IMR-90 (cell line): ENCODE measurements around the gene ADCY2. TPM values are rescaled to one million over a fixed set of nuclear protein-coding genes. Genes with fewer than 3 reads are reported as not detected.

Experiments
- ATAC-seq: fragments of 200-7000 bp; cut with Tn5 transposase; 2 replicates; pipeline ENCODE4 v1.9.1; 2020; ENCODE audit warnings: low read depth, mild to moderate bottlenecking, moderate library complexity
- BruUV-seq: library from RNA; stranded (reverse); fragments of 400-500 nt; replicated peaks from 2 replicates; lab custom pipeline; 2021; lab: Mats Ljungman, UMichigan
- CTCF ChIA-PET: fragments of 300-600 bp; formaldehyde crosslinking; extraction: SDS; loops from one replicate; lab custom pipeline; 2021; ENCODE audit warnings: antibody characterized with exemption; lab: Yijun Ruan, JAX
- POLR2A ChIA-PET: fragments of 300-600 bp; sonication (Branson Sonifier 250); formaldehyde crosslinking; loops from one replicate; lab custom pipeline; 2022; ENCODE audit warnings: antibody characterized with exemption; ENCODE audit not compliant: unreplicated experiment; lab: Charles Lee
- DNase-seq: peaks from one replicate; pipeline ENCODE4 v3.0.0; 2013
- H2AFZ ChIP-seq: replicated peaks from 2 replicates; pipeline ENCODE3; 2013; ENCODE audit warnings: low read length, mild to moderate bottlenecking; ENCODE audit not compliant: poor library complexity
- H2AK5ac ChIP-seq: 2 replicates; pipeline ENCODE4 v1.6.1; 2013; ENCODE audit warnings: low read depth, low read length, inconsistent platforms
- H2AK9ac ChIP-seq: replicated peaks from 2 replicates; pipeline ENCODE3; 2013; ENCODE audit warnings: mild to moderate bottlenecking, low read depth, low read length, moderate library complexity; ENCODE audit not compliant: poor library complexity
- H2BK120ac ChIP-seq: 2 replicates; pipeline ENCODE4 v1.6.1; 2013; ENCODE audit warnings: low read depth, low read length, inconsistent platforms
- H2BK15ac ChIP-seq: 3 replicates; pipeline ENCODE4 v1.6.1; 2013; ENCODE audit warnings: low read depth, low read length, inconsistent platforms
- H2BK20ac ChIP-seq: 2 replicates; pipeline ENCODE4 v1.6.1; 2013; ENCODE audit warnings: low read depth, mild to moderate bottlenecking, inconsistent platforms, low read length, moderate library complexity
- H2BK5ac ChIP-seq: 2 replicates; pipeline ENCODE4 v1.6.1; 2013; ENCODE audit warnings: mild to moderate bottlenecking, low read depth, low read length, inconsistent platforms; ENCODE audit not compliant: poor library complexity, severe bottlenecking
- H3K14ac ChIP-seq: replicated peaks from 2 replicates; pipeline ENCODE4 v1.6.1; 2013; ENCODE audit warnings: low read depth, low read length, inconsistent platforms
- H3K18ac ChIP-seq: 2 replicates; pipeline ENCODE4 v1.6.1; 2013; ENCODE audit warnings: low read depth, low read length, control low read depth
- H3K23ac ChIP-seq: 2 replicates; pipeline ENCODE4 v1.6.1; 2013; ENCODE audit warnings: low read depth, low read length, inconsistent platforms
- H3K27ac ChIP-seq: 2 replicates; pipeline ENCODE4 v1.5.1; 2013; ENCODE audit warnings: mild to moderate bottlenecking, control low read depth, low read length; ENCODE audit not compliant: insufficient read depth
- H3K27me3 ChIP-seq: 2 replicates; pipeline ENCODE4 v1.6.1; 2013; ENCODE audit warnings: low read length; ENCODE audit not compliant: control insufficient read depth, insufficient read depth
- H3K36me3 ChIP-seq: 2 replicates; pipeline ENCODE4 v1.6.1; 2013; ENCODE audit warnings: low read length, mixed read lengths; ENCODE audit not compliant: control insufficient read depth, insufficient read depth
- H3K4ac ChIP-seq: 2 replicates; pipeline ENCODE4 v1.6.1; 2013; ENCODE audit warnings: low read depth, low read length, inconsistent platforms
- H3K4me1 ChIP-seq: 2 replicates; pipeline ENCODE4 v1.6.1; 2013; ENCODE audit warnings: low read length, mixed read lengths; ENCODE audit not compliant: control insufficient read depth, insufficient read depth
- H3K4me2 ChIP-seq: 2 replicates; pipeline ENCODE4 v1.6.1; 2013; ENCODE audit warnings: low read depth, mild to moderate bottlenecking, control low read depth, low read length, moderate library complexity
- H3K4me3 ChIP-seq: 2 replicates; pipeline ENCODE4 v1.5.1; 2013; ENCODE audit warnings: low read depth, mild to moderate bottlenecking, control low read depth, low read length, moderate library complexity; ENCODE audit not compliant: insufficient read depth
- H3K56ac ChIP-seq: 2 replicates; pipeline ENCODE4 v1.6.1; 2013; ENCODE audit warnings: low read length, inconsistent platforms; ENCODE audit not compliant: insufficient read depth; ENCODE audit errors: extremely low read depth
- H3K79me1 ChIP-seq, 2 experiments: 2 replicates each; pipeline ENCODE4 v1.6.1; 2013; ENCODE audit warnings: low read length in 2 of 2, inconsistent platforms in 1 of 2, low read depth in 1 of 2
- H3K9ac ChIP-seq: 2 replicates; pipeline ENCODE4 v1.6.1; 2013; ENCODE audit warnings: low read depth, low read length, control low read depth
- H3K9me1 ChIP-seq: 2 replicates; pipeline ENCODE4 v1.6.1; 2013; ENCODE audit warnings: low read length, inconsistent platforms; ENCODE audit not compliant: insufficient read depth
- H3K9me3 ChIP-seq: 2 replicates; pipeline ENCODE4 v1.6.1; 2013; ENCODE audit warnings: low read length; ENCODE audit not compliant: control insufficient read depth, insufficient read depth
- H4K20me1 ChIP-seq: 2 replicates; pipeline ENCODE4 v1.6.1; 2013; ENCODE audit warnings: low read length, inconsistent platforms; ENCODE audit not compliant: insufficient read depth
- H4K5ac ChIP-seq: 2 replicates; pipeline ENCODE4 v1.6.1; 2013; ENCODE audit warnings: mild to moderate bottlenecking, low read depth, low read length, control low read depth
- H4K8ac ChIP-seq, 2 experiments: 2 replicates each; pipeline ENCODE4 v1.6.1; 2013; ENCODE audit warnings: low read depth in 2 of 2, low read length in 2 of 2, control low read depth in 1 of 2, inconsistent platforms in 1 of 2
- H4K91ac ChIP-seq: 2 replicates; pipeline ENCODE4 v1.6.1; 2013; ENCODE audit warnings: low read depth, low read length, inconsistent platforms; ENCODE audit not compliant: insufficient read depth
- CTCF ChIP-seq: conservative IDR thresholded peaks from 2 replicates; pipeline ENCODE4 v1.5.1; 2012; ENCODE audit warnings: mild to moderate bottlenecking, low read depth, low read length, improper control_type of control experiment
- ELK1 ChIP-seq: fragments of 150-350 bp; IDR thresholded peaks from 2 replicates; pipeline ENCODE4 v1.6.1; 2016; ENCODE audit warnings: low read depth, mild to moderate bottlenecking, low read length, moderate library complexity, borderline replicate concordance
- MAFK ChIP-seq: IDR thresholded peaks from 2 replicates; pipeline ENCODE4 v1.6.1; 2012; ENCODE audit warnings: low read depth, low read length, improper control_type of control experiment
- MAZ ChIP-seq: IDR thresholded peaks from 2 replicates; pipeline ENCODE4 v1.6.1; 2012; ENCODE audit warnings: low read depth, mild to moderate bottlenecking, low read length, improper control_type of control experiment, moderate library complexity, borderline replicate concordance
- MXI1 ChIP-seq: IDR thresholded peaks from 2 replicates; pipeline ENCODE4 v1.6.1; 2012; ENCODE audit warnings: low read depth, mild to moderate bottlenecking, low read length, moderate library complexity, borderline replicate concordance
- RFX5 ChIP-seq: IDR thresholded peaks from 2 replicates; pipeline ENCODE4 v1.8.0; 2012; ENCODE audit warnings: low read depth, mild to moderate bottlenecking, low read length, moderate library complexity
- dilution Hi-C: fragments of 300-500 bp; cut with HindIII; formaldehyde crosslinking; loops from one replicate; pipeline ENCODE4 v1.14.3; 2018; ENCODE audit warnings: low sequenced_read_pairs; ENCODE audit not compliant: unreplicated experiment
- in situ Hi-C: fragments of 300-500 bp; cut with MboI; formaldehyde crosslinking; loops from 3 replicates; pipeline ENCODE4 v1.14.3; 2019; ENCODE audit warnings: low sequenced_read_pairs, inconsistent platforms, mixed read lengths
- intact Hi-C: fragments of 100-400 bp; cut with micrococcal nuclease; formaldehyde crosslinking; loops from 2 replicates; pipeline ENCODE4 v1.10.0; 2022
- polyA plus RNA-seq, 3 experiments: library from polyadenylated mRNA; depleted of rRNA; stranded (reverse); fragments of >200 nt; gene quantifications; 2 replicates each; pipeline ENCODE4 v1.2.3, GENCODE V29; 2012; ENCODE audit warnings: low replicate concordance in 1 of 3
- total RNA-seq: library from RNA; depleted of rRNA; stranded (reverse); fragments of >200 nt; gene quantifications from 2 replicates; pipeline ENCODE4 v1.2.3, GENCODE V29; 2012

Gene ADCY2
- total and polyA plus RNA-seq, 2 of the 4 experiments (the other 2 are of a cell fraction) = not detected

- peaks cover 18% of the 10 kb centered on the region for H3K9me3 ChIP-seq
- H2AK9ac ChIP-seq = no peak overlapping the region
- H2AK5ac ChIP-seq = no peak overlapping the region
- H2BK5ac ChIP-seq = no peak overlapping the region
- no peak overlapping the region for H4K91ac ChIP-seq
- H3K36me3 ChIP-seq = no peaks in the 10 kb centered on the region
- no peak overlapping the region for H3K9ac ChIP-seq
- DNase-seq (no peak), ATAC-seq (no peak)
- H2BK20ac ChIP-seq = no peak overlapping the region
- no peak overlapping the region for H3K18ac ChIP-seq
- H4K20me1 ChIP-seq = no peaks in the 10 kb centered on the region
- H3K23ac ChIP-seq = no peak overlapping the region
- H3K9me1 ChIP-seq = no peaks in the 10 kb centered on the region
- TF ChIP-seq CTCF = no peak
- TF ChIP-seq MXI1 = no peak
- no peak for TF ChIP-seq MAZ
- TF ChIP-seq ELK1 = no peak
- TF ChIP-seq RFX5 = no peak
- TF ChIP-seq MAFK = no peak
- H3K4me2 ChIP-seq = no peak overlapping the region
- H3K4me1 ChIP-seq = no peaks in the 10 kb centered on the region
- H3K27me3 ChIP-seq = no peaks in the 10 kb centered on the region
- no peak overlapping the region for H3K4ac ChIP-seq
- no peak overlapping the region for H2BK15ac ChIP-seq
- H3K56ac ChIP-seq = no peak overlapping the region
- H3K14ac ChIP-seq = no peak overlapping the region
- CTCF ChIA-PET = no interaction called here
- dilution Hi-C loops = no loop called here
- in situ Hi-C loops = no loop called here
- no peaks in the 10 kb centered on the region for H3K79me1 ChIP-seq
- no peak overlapping the region for H3K4me3 ChIP-seq
- no peak overlapping the region for H2AFZ ChIP-seq
- no peak overlapping the region for H3K27ac ChIP-seq
- H4K5ac ChIP-seq = no peak overlapping the region
- H4K8ac ChIP-seq = no peak overlapping the region
- no peak overlapping the region for H2BK120ac ChIP-seq
- intact Hi-C loops = no loop called here
- BruUV-seq = no TSS peak
- POLR2A ChIA-PET = no interaction called here
Observed at GRCh38 chr5:7628248-7628647, 232.3 kb downstream of the ADCY2 start.
